HepG2 (cell line): ENCODE results near the gene EPHA2. TPM values are rescaled to one million over a fixed set of nuclear protein-coding genes. Genes with fewer than 3 reads are reported as not detected.

Source experiments
- CBFB ChIP-seq: sonication (generic); formaldehyde crosslinking; IDR thresholded peaks from 2 replicates; pipeline ENCODE4 v1.4.0; 2020; ENCODE audit warnings: missing genetic modification reagents
- FOXK1 ChIP-seq: sonication (generic); formaldehyde crosslinking; IDR thresholded peaks from 2 replicates; pipeline ENCODE4 v1.4.0; 2020; ENCODE audit warnings: low read depth, missing genetic modification reagents, borderline replicate concordance
- HNF4A ChIP-seq: sonication (generic); formaldehyde crosslinking; IDR thresholded peaks from 2 replicates; pipeline ENCODE4 v1.4.0; 2020; ENCODE audit warnings: missing genetic modification reagents
- MBD4 ChIP-seq: IDR thresholded peaks from 2 replicates; pipeline ENCODE4 v1.6.1; 2012; ENCODE audit warnings: low read length, inconsistent platforms, borderline replicate concordance
- NFATC3 ChIP-seq: sonication (generic); formaldehyde crosslinking; IDR thresholded peaks from 2 replicates; pipeline ENCODE4 v1.5.1; 2020; ENCODE audit warnings: mild to moderate bottlenecking, missing genetic modification reagents
- NR2F2 ChIP-seq: IDR thresholded peaks from 2 replicates; pipeline ENCODE4 v1.6.1; 2012; ENCODE audit warnings: low read depth, inconsistent platforms, borderline replicate concordance
- RBFOX2 ChIP-seq: fragments of 200-400 bp; formaldehyde crosslinking; IDR thresholded peaks from 2 replicates; pipeline ENCODE4 v1.6.1; 2017; ENCODE audit warnings: low read depth, mild to moderate bottlenecking, low read length
- SCMH1 ChIP-seq: sonication (generic); formaldehyde crosslinking; IDR thresholded peaks from 2 replicates; pipeline ENCODE4 v1.9.0; 2021; ENCODE audit warnings: missing genetic modification reagents, mild to moderate bottlenecking, borderline replicate concordance
- SMARCE1 ChIP-seq: fragments of 450-650 bp; IDR thresholded peaks from 2 replicates; pipeline ENCODE4 v1.6.1; 2017; ENCODE audit warnings: borderline replicate concordance
- TAF15 ChIP-seq: fragments of 200-400 bp; formaldehyde crosslinking; IDR thresholded peaks from one replicate; pipeline ENCODE4 v1.6.1; 2018; ENCODE audit warnings: mild to moderate bottlenecking, low read depth, low read length; ENCODE audit not compliant: poor library complexity, severe bottlenecking
- TBX2 ChIP-seq: sonication (generic); formaldehyde crosslinking; IDR thresholded peaks from 2 replicates; pipeline ENCODE4 v1.5.0; 2020; ENCODE audit warnings: missing genetic modification reagents, mild to moderate bottlenecking, borderline replicate concordance
- TCF7L2 ChIP-seq: IDR thresholded peaks from 2 replicates; pipeline ENCODE4 v1.6.1; 2011; ENCODE audit warnings: mild to moderate bottlenecking, low read depth, low read length, moderate library complexity
- THYN1 ChIP-seq: sonication (generic); formaldehyde crosslinking; IDR thresholded peaks from 2 replicates; pipeline ENCODE4 v1.8.1; 2023; ENCODE audit warnings: low read depth, mild to moderate bottlenecking, moderate library complexity, missing genetic modification reagents, borderline replicate concordance
- ZNF12 ChIP-seq: sonication (generic); formaldehyde crosslinking; IDR thresholded peaks from 2 replicates; pipeline ENCODE4 v1.5.0; 2020; ENCODE audit warnings: missing genetic modification reagents
- ZNF234 ChIP-seq: sonication (generic); formaldehyde crosslinking; conservative IDR thresholded peaks from 2 replicates; pipeline ENCODE4 v1.5.1; 2020; ENCODE audit warnings: mild to moderate bottlenecking, missing genetic modification reagents
- ZNF562 ChIP-seq: sonication (generic); formaldehyde crosslinking; IDR thresholded peaks from 2 replicates; pipeline ENCODE4 v1.8.0; 2022; ENCODE audit warnings: missing genetic modification reagents, borderline replicate concordance
- ZNF567 ChIP-seq: sonication (generic); formaldehyde crosslinking; IDR thresholded peaks from 2 replicates; pipeline ENCODE4 v1.8.1; 2023; ENCODE audit warnings: mild to moderate bottlenecking, missing genetic modification reagents, borderline replicate concordance
- ZNF703 ChIP-seq: sonication (generic); formaldehyde crosslinking; IDR thresholded peaks from 2 replicates; pipeline ENCODE4 v1.5.1; 2020; ENCODE audit warnings: missing genetic modification reagents, mild to moderate bottlenecking, moderate library complexity, borderline replicate concordance
- ZNF724P ChIP-seq: sonication (generic); formaldehyde crosslinking; IDR thresholded peaks from 2 replicates; pipeline ENCODE4 v1.8.0; 2022; ENCODE audit warnings: missing genetic modification reagents, borderline replicate concordance
- ZSCAN9 ChIP-seq: IDR thresholded peaks from 2 replicates; pipeline ENCODE4 v1.6.1; 2016; ENCODE audit warnings: borderline replicate concordance
- polyA plus RNA-seq, 8 experiments: library from polyadenylated mRNA; depleted of rRNA in 3 of 8; stranded (reverse) in 7 of 8; unstranded in 1 of 8; fragments of >200 nt; fragmentation: Illumina TruSeq in 4 of 8; extraction: Trizol in 4 of 8; gene quantifications; 2 replicates each; pipeline versions ENCODE4 v1.2.1 to v1.2.3, GENCODE V29; 2011 to 2016; ENCODE audit warnings: low read depth in 4 of 8, missing spikeins in 1 of 8, mixed read lengths in 1 of 8; ENCODE audit not compliant: insufficient read depth in 1 of 8
- total RNA-seq, 5 experiments: library from RNA; depleted of rRNA; stranded (reverse); fragments of >200 nt; fragmentation: Illumina TruSeq; extraction: Trizol; gene quantifications; 2 replicates each; pipeline ENCODE4 v1.2.3, GENCODE V29; 2016; ENCODE audit warnings: low read depth in 1 of 5
- TF ChIP-seq, protein P1 (sequence below): sonication (generic); formaldehyde crosslinking; conservative IDR thresholded peaks from 2 replicates; pipeline ENCODE4 v1.4.0; 2020; ENCODE audit warnings: missing genetic modification reagents
- TF ChIP-seq, protein P2 (sequence below): IDR thresholded peaks from 2 replicates; pipeline ENCODE4 v1.6.1; 2018; ENCODE audit warnings: missing genetic modification reagents
- TF ChIP-seq, protein P3 (sequence below): sonication (generic); formaldehyde crosslinking; IDR thresholded peaks from 2 replicates; pipeline ENCODE4 v1.5.0; 2020; ENCODE audit warnings: mild to moderate bottlenecking, missing genetic modification reagents, borderline replicate concordance
- TF ChIP-seq, protein P4 (sequence below): sonication (generic); formaldehyde crosslinking; conservative IDR thresholded peaks from 2 replicates; pipeline ENCODE4 v1.5.0; 2020; ENCODE audit warnings: missing genetic modification reagents

EPHA2 gene
- total and polyA plus RNA-seq, 2 of the 13 experiments (the other 11 are each of a cell fraction or from before 2014, with no cell fraction given), result 33.6 to 53.6 TPM

GRCh38 chr1:16145030-16145661 is 10.7 kb downstream of the EPHA2 start (continued):
- no peak for TF ChIP-seq ZNF562 (CRISPR knock-in tag)
- no peak for TF ChIP-seq SCMH1 (CRISPR knock-in tag)
- TF ChIP-seq RBFOX2, result peak; percentile 88
- TF ChIP-seq ZNF234 (CRISPR knock-in tag), result no peak
- no peak for TF ChIP-seq NR2F2
- TF ChIP-seq TAF15, result no peak
- TF ChIP-seq TBX2, result peak; percentile 64
- TF ChIP-seq, protein P1, sequence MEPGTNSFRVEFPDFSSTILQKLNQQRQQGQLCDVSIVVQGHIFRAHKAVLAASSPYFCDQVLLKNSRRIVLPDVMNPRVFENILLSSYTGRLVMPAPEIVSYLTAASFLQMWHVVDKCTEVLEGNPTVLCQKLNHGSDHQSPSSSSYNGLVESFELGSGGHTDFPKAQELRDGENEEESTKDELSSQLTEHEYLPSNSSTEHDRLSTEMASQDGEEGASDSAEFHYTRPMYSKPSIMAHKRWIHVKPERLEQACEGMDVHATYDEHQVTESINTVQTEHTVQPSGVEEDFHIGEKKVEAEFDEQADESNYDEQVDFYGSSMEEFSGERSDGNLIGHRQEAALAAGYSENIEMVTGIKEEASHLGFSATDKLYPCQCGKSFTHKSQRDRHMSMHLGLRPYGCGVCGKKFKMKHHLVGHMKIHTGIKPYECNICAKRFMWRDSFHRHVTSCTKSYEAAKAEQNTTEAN (CRISPR knock-in tag), result no peak; the same call in 1 of the 2 replicates
- TF ChIP-seq ZNF703 (CRISPR knock-in tag), result no peak
- TF ChIP-seq FOXK1 (CRISPR knock-in tag), result no peak
- no peak for TF ChIP-seq ZNF724P (CRISPR knock-in tag)
- TF ChIP-seq TCF7L2, result no peak
- TF ChIP-seq ZNF12 (CRISPR knock-in tag), result no peak
- TF ChIP-seq THYN1, result no peak
- no peak for TF ChIP-seq NFATC3
- TF ChIP-seq HNF4A (CRISPR knock-in tag), result peak; percentile 26; the same call in 1 of the 2 replicates
- TF ChIP-seq SMARCE1, result no peak
- TF ChIP-seq, protein P2, sequence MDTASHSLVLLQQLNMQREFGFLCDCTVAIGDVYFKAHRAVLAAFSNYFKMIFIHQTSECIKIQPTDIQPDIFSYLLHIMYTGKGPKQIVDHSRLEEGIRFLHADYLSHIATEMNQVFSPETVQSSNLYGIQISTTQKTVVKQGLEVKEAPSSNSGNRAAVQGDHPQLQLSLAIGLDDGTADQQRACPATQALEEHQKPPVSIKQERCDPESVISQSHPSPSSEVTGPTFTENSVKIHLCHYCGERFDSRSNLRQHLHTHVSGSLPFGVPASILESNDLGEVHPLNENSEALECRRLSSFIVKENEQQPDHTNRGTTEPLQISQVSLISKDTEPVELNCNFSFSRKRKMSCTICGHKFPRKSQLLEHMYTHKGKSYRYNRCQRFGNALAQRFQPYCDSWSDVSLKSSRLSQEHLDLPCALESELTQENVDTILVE (CRISPR knock-in tag), result no peak
- no peak for TF ChIP-seq MBD4
- TF ChIP-seq ZSCAN9 (CRISPR knock-in tag), result peak; percentile 38; the same call in 1 of the 2 replicates
- 0 out of 2 replicates have a peak, but pooled peaks have one; percentile 43 for TF ChIP-seq CBFB (CRISPR knock-in tag)
- TF ChIP-seq, protein P3, sequence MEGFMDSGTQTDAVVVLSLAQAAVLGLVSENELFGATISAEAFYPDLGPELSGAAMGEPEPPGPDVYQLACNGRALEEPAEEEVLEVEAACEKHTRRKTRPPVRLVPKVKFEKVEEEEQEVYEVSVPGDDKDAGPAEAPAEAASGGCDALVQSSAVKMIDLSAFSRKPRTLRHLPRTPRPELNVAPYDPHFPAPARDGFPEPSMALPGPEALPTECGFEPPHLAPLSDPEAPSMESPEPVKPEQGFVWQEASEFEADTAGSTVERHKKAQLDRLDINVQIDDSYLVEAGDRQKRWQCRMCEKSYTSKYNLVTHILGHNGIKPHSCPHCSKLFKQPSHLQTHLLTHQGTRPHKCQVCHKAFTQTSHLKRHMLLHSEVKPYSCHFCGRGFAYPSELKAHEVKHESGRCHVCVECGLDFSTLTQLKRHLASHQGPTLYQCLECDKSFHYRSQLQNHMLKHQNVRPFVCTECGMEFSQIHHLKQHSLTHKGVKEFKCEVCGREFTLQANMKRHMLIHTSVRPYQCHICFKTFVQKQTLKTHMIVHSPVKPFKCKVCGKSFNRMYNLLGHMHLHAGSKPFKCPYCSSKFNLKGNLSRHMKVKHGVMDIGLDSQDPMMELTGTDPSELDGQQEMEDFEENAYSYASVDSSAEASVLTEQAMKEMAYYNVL (CRISPR knock-in tag), result no peak
- TF ChIP-seq ZNF567 (CRISPR knock-in tag), result no peak; the same call in 1 of the 2 replicates
- TF ChIP-seq, protein P4, sequence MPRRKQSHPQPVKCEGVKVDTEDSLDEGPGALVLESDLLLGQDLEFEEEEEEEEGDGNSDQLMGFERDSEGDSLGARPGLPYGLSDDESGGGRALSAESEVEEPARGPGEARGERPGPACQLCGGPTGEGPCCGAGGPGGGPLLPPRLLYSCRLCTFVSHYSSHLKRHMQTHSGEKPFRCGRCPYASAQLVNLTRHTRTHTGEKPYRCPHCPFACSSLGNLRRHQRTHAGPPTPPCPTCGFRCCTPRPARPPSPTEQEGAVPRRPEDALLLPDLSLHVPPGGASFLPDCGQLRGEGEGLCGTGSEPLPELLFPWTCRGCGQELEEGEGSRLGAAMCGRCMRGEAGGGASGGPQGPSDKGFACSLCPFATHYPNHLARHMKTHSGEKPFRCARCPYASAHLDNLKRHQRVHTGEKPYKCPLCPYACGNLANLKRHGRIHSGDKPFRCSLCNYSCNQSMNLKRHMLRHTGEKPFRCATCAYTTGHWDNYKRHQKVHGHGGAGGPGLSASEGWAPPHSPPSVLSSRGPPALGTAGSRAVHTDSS, result no peak
